Stomach smooth muscle (tissue), 2 donors: ENCODE measurements around the gene TADA2B.

Experiments used
- H3K27ac ChIP-seq: one replicate; pipeline ENCODE4 v1.7.0; 2013; ENCODE audit warnings: mild to moderate bottlenecking, low read length, inconsistent platforms
- H3K27me3 ChIP-seq, 2 donors: one replicate each; pipeline ENCODE4 v1.7.0; 2013; ENCODE audit warnings: low read length in 2 of 2; ENCODE audit not compliant: insufficient read depth in 2 of 2, control insufficient read depth in 1 of 2
- H3K36me3 ChIP-seq, 2 donors: one replicate each; pipeline ENCODE4 v1.7.0; 2013; ENCODE audit warnings: low read length in 2 of 2; ENCODE audit not compliant: control insufficient read depth in 2 of 2, insufficient read depth in 2 of 2
- H3K4me1 ChIP-seq: one replicate; pipeline ENCODE4 v1.7.0; 2013; ENCODE audit warnings: low read length; ENCODE audit not compliant: control insufficient read depth, insufficient read depth
- H3K4me3 ChIP-seq, 2 donors: one replicate each; pipeline ENCODE4 v1.7.0; 2013; ENCODE audit warnings: low read length in 2 of 2
- H3K9ac ChIP-seq, 2 donors: one replicate each; pipeline ENCODE4 v1.7.0; 2013; ENCODE audit warnings: low read length in 2 of 2, mild to moderate bottlenecking in 1 of 2
- H3K9me3 ChIP-seq, 2 donors: one replicate each; pipeline ENCODE4 v1.7.0; 2013; ENCODE audit warnings: low read length in 2 of 2; ENCODE audit not compliant: control insufficient read depth in 2 of 2
- donor health status: healthy.
- donor health status: Pancreatic carcinoma.

The TADA2B gene

GRCh38 chr4:7050481-7051143, 7.4 kb downstream of the TADA2B start:
- Histone ChIP-seq H3K4me3 (no peak overlapping the region), H3K27ac (no peak overlapping the region), H3K27me3 (no peaks in the 10 kb centered on the region), H3K9ac (no peak overlapping the region), H3K36me3 (peaks cover 12 to 21% of the 10 kb centered on the region in 2 donors), H3K9me3 (no peaks in the 10 kb centered on the region), H3K4me1 (peaks cover 32% of the 10 kb centered on the region)

GRCh38 chr4:7051144-7051495, 7.9 kb downstream of the TADA2B start:
- no peaks in the 10 kb centered on the region for H3K27me3 ChIP-seq
- H3K36me3 ChIP-seq, result peaks cover 17 to 26% of the 10 kb centered on the region in 2 donors
- no peak overlapping the region for H3K4me3 ChIP-seq
- peaks cover 27% of the 10 kb centered on the region for H3K4me1 ChIP-seq
- no peak overlapping the region for H3K9ac ChIP-seq
- no peak overlapping the region for H3K27ac ChIP-seq
- no peaks in the 10 kb centered on the region for H3K9me3 ChIP-seq

- no peaks in the 10 kb centered on the region for H3K27me3 ChIP-seq
- H3K36me3 ChIP-seq, result peaks cover 25 to 27% of the 10 kb centered on the region in 2 donors
- no peak overlapping the region for H3K9ac ChIP-seq
- no peaks in the 10 kb centered on the region for H3K9me3 ChIP-seq
- H3K4me3 ChIP-seq, result no peak overlapping the region
- H3K27ac ChIP-seq, result no peak overlapping the region
- peaks cover 19% of the 10 kb centered on the region for H3K4me1 ChIP-seq
These were observed 8.7 kb downstream of the TADA2B start for GRCh38 chr4:7051905-7052304.

- peaks cover 15% of the 10 kb centered on the region for H3K4me1 ChIP-seq
- H3K9me3 ChIP-seq, result no peaks in the 10 kb centered on the region
- H3K4me3 ChIP-seq, result no peak overlapping the region
- no peaks in the 10 kb centered on the region for H3K27me3 ChIP-seq
- H3K36me3 ChIP-seq, result peaks cover 25 to 27% of the 10 kb centered on the region in 2 donors
- H3K27ac ChIP-seq, result no peak overlapping the region
- H3K9ac ChIP-seq, result no peak overlapping the region
These were observed 9.1 kb downstream of the TADA2B start for GRCh38 chr4:7052313-7052712.

- peaks cover 12% of the 10 kb centered on the region for H3K4me1 ChIP-seq
- H3K36me3 ChIP-seq, result peaks cover 27% of the 10 kb centered on the region in 2 donors
- H3K9me3 ChIP-seq, result no peaks in the 10 kb centered on the region
- no peak overlapping the region for H3K4me3 ChIP-seq
- H3K27me3 ChIP-seq, result no peaks in the 10 kb centered on the region
- H3K27ac ChIP-seq, result no peak overlapping the region
- H3K9ac ChIP-seq, result no peak overlapping the region
These were observed 9.9 kb downstream of the TADA2B start for GRCh38 chr4:7052923-7053715.

GRCh38 chr4:7054106-7054880, 11.1 kb downstream of the TADA2B start:
- Histone ChIP-seq H3K36me3 (peaks cover 31 to 34% of the 10 kb centered on the region in 2 donors), H3K9me3 (no peaks in the 10 kb centered on the region), H3K27ac (no peak overlapping the region), H3K27me3 (no peaks in the 10 kb centered on the region), H3K4me3 (no peak overlapping the region), H3K4me1 (peaks cover 12% of the 10 kb centered on the region), H3K9ac (no peak overlapping the region)

GRCh38 chr4:7055111-7055989, 12.2 kb downstream of the TADA2B start:
- Histone ChIP-seq H3K27ac (no peak overlapping the region), H3K27me3 (no peaks in the 10 kb centered on the region), H3K36me3 (peaks cover 32 to 39% of the 10 kb centered on the region in 2 donors), H3K9ac (no peak overlapping the region), H3K4me3 (no peak overlapping the region), H3K9me3 (no peaks in the 10 kb centered on the region), H3K4me1 (peaks cover 8% of the 10 kb centered on the region)

GRCh38 chr4:7055990-7056325, 12.8 kb downstream of the TADA2B start:
- no peaks in the 10 kb centered on the region for H3K9me3 ChIP-seq
- peaks cover 6% of the 10 kb centered on the region for H3K4me1 ChIP-seq
- H3K36me3 ChIP-seq, result peaks cover 38 to 45% of the 10 kb centered on the region in 2 donors
- no peaks in the 10 kb centered on the region for H3K27me3 ChIP-seq
- H3K27ac ChIP-seq, result no peak overlapping the region
- no peak overlapping the region for H3K4me3 ChIP-seq
- no peak overlapping the region for H3K9ac ChIP-seq

GRCh38 chr4:7058792-7059191, 15.6 kb downstream of the TADA2B start:
- H3K4me1 ChIP-seq, result peaks cover 5% of the 10 kb centered on the region
- H3K36me3 ChIP-seq, result peaks cover 57 to 59% of the 10 kb centered on the region in 2 donors
- H3K9ac ChIP-seq, result no peak overlapping the region
- no peaks in the 10 kb centered on the region for H3K27me3 ChIP-seq
- no peak overlapping the region for H3K4me3 ChIP-seq
- H3K9me3 ChIP-seq, result no peaks in the 10 kb centered on the region
- no peak overlapping the region for H3K27ac ChIP-seq

- no peaks in the 10 kb centered on the region for H3K27me3 ChIP-seq
- H3K9me3 ChIP-seq, result no peaks in the 10 kb centered on the region
- peaks cover 53 to 55% of the 10 kb centered on the region in 2 donors for H3K36me3 ChIP-seq
- peak overlapping the region; percentile 31 for H3K27ac ChIP-seq
- peaks cover 5% of the 10 kb centered on the region for H3K4me1 ChIP-seq
- no peak overlapping the region for H3K9ac ChIP-seq
- H3K4me3 ChIP-seq, result no peak overlapping the region
These were observed 16.5 kb downstream of the TADA2B start for GRCh38 chr4:7059662-7060061.
